SJSA1 (cell line): ENCODE results near the gene SHC3. TPM values are rescaled to one million over a fixed set of nuclear protein-coding genes. Genes with fewer than 3 reads are reported as not detected.

Experiments
- DNase-seq, 2 experiments: peaks; one replicate each; pipeline ENCODE4 v3.0.0-alpha.2; 2015 to 2020; ENCODE audit warnings: low spot score in 2 of 2, low read depth in 1 of 2
- H3K27ac ChIP-seq: fragments of 250-450 bp; sonication (Bioruptor Pico); 2 replicates; pipeline ENCODE4 v1.5.1; 2020; ENCODE audit warnings: mild to moderate bottlenecking, moderate library complexity
- H3K27me3 ChIP-seq: fragments of 250-450 bp; sonication (Bioruptor Pico); replicated peaks from 2 replicates; pipeline ENCODE4 v1.5.1; 2020; ENCODE audit warnings: mild to moderate bottlenecking, moderate library complexity
- H3K36me3 ChIP-seq: fragments of 250-450 bp; sonication (Bioruptor Pico); 2 replicates; pipeline ENCODE4 v1.5.1; 2020; ENCODE audit warnings: mild to moderate bottlenecking
- H3K4me1 ChIP-seq: fragments of 250-450 bp; sonication (Bioruptor Pico); replicated peaks from 2 replicates; pipeline ENCODE4 v1.6.1; 2021; ENCODE audit warnings: mild to moderate bottlenecking
- H3K4me3 ChIP-seq: fragments of 250-450 bp; sonication (Bioruptor Pico); 2 replicates; pipeline ENCODE4 v1.5.1; 2020; ENCODE audit warnings: mild to moderate bottlenecking
- H3K9me3 ChIP-seq: fragments of 250-450 bp; sonication (Bioruptor Pico); replicated peaks from 2 replicates; pipeline ENCODE4 v1.5.1; 2020; ENCODE audit warnings: mild to moderate bottlenecking
- total RNA-seq: library from RNA; depleted of rRNA; stranded (reverse); fragments of >200 nt; shearing (Covaris generic); gene quantifications from 2 replicates; pipeline ENCODE4 v1.2.3, GENCODE V29; 2014

The SHC3 gene
- total RNA-seq, 1 experiment from 2014 or later: 0.34 TPM

DNA sequence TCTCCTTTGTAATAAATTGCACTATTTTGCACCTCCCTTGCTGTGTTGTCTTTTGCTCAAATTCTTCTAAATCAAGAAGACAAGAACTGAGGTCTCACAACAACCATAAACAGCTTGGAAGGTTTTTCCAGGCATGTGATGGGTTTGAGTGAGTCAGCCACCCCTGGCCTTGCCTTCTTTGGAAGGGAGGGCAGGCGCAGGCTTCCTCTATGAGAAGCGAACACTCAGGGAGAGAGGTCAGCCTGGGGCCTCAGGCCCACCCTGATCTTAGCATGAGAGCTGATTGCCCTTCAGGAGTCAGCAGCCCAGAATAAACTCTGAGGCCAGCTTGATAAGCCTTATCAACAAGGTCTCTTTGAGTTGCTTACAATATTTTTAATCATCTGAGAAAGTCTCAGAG is 155.7 kb downstream of the SHC3 start:
- H3K27ac ChIP-seq: peak overlapping the region; percentile 32
- H3K9me3 ChIP-seq: no peaks in the 10 kb centered on the region
- peak; percentile 64 for DNase-seq
- H3K4me3 ChIP-seq: no peak overlapping the region
- no peaks in the 10 kb centered on the region for H3K36me3 ChIP-seq
- H3K4me1 ChIP-seq: peaks cover 33% of the 10 kb centered on the region
- H3K27me3 ChIP-seq: no peaks in the 10 kb centered on the region

DNA sequence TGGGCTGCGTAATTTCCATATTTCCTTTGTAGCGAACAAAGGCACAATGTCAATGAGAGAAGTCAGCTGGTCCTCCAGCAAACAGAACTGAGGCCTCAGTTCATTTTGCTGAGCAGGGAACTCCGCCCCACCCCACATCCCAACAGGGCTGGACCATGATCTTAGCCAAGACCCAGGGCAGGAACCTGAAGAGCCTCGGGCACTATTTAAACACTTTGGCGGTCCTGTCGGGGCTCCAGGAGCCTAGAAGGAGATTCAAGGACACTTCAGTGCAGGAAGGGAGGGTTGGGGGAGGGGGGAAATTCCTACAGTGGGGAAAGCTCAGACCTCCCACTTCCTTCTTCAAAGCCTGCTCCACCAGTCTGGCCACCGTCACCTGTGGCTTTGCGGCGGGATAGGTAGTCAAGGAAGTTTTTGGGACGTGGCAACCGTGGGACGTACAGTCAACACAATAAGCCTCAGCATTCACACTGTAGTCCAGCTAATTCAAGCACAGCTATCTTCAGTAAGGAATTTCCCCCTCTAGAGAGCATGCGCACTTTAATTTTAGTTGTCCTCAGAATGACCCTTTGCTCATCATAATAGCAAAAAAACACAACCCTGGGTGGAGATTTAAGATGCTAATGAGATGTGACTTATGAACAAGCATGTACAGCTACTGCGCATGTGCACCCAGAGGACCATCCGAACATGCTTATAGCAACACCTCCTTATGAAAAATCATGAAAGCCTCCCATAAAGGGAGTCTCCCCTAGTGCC is 156.4 kb downstream of the SHC3 start:
- Histone ChIP-seq H3K4me3 (no peak overlapping the region), H3K36me3 (no peaks in the 10 kb centered on the region), H3K9me3 (no peaks in the 10 kb centered on the region), H3K4me1 (peaks cover 33% of the 10 kb centered on the region), H3K27me3 (no peaks in the 10 kb centered on the region), H3K27ac (peak overlapping the region; percentile 32; the same call in 1 of the 2 replicates)
- DNase-seq: peak in 1 of 2 experiments; percentile 46

DNA sequence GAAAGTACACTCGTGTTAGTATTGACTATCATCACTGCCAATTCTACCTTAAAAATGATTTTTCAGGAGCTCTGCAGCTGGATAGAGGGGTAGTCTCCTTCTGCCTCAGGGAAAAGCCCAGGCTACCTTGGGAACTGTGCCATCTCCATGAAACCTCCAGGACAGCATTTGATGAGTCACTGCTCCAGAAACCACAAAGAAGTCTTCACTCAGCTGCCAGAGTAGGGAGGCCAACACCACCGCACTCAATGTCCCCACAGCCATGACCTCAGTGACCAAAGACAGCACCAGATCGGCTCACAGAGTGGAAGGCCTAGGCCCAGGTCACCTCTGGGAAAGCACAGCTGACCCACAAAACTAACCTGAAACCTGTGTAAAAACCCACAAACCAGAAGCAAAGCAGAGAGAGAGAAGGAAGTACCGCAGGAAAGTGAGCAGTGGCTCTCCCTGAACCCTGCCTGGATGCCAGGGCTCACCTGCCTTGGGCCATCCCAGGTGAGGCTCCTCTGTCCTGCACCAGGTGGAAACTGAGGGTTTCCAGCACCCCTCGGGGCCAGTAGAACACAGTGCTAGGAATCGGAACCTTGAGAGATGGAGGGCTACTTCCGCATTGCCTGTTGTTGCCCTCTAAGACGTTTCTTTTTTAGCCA is 157.3 kb downstream of the SHC3 start:
- peaks cover 33% of the 10 kb centered on the region for H3K4me1 ChIP-seq
- no peaks in the 10 kb centered on the region for H3K36me3 ChIP-seq
- no peaks in the 10 kb centered on the region for H3K9me3 ChIP-seq
- no peak overlapping the region for H3K4me3 ChIP-seq
- H3K27ac ChIP-seq: peak overlapping the region; percentile 32; the same call in 1 of the 2 replicates
- no peaks in the 10 kb centered on the region for H3K27me3 ChIP-seq
- DNase-seq: peak; percentile 73 to 78

DNA sequence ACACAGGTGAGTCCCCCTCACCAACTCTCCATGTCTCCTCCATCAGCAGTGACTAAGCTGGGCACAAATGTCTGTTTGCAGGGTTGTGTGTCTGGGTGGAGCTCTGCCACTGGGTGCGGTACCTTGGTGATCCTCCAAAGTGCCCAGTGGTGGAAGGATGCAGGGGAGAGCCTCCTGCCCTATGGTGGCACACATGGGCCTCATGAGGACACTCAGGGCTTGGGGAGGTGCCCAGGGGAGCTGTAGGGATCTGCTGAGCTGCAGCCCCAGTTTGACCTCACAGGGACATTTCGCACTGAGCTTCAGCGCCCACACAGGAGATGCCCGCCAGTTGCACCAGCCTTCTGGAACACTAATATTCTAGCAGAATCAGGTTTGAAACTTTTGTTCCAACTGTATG is 157.9 kb downstream of the SHC3 start:
- DNase-seq: no peak
- Histone ChIP-seq H3K36me3 (no peaks in the 10 kb centered on the region), H3K4me3 (no peak overlapping the region), H3K4me1 (peaks cover 33% of the 10 kb centered on the region), H3K27me3 (no peaks in the 10 kb centered on the region), H3K27ac (no peak overlapping the region), H3K9me3 (no peaks in the 10 kb centered on the region)

DNA sequence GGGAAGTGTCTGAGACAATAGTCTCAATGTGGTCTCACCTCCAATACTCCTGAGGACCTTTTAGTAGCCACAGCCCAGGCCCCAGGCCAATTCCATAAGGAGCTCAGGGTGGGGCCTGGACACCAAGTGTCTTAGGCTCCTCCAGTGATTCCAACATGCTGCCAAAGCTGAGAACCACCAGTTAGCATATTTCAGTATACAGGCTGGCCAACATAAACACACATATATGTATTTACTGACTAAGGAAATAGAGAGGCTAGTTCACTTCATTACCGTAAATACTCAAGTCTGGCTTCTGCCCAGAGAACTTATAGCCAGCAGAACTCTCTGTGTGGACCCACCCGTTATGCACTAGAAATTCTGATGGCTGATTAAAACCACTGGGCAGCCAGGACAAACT is 163.3 kb downstream of the SHC3 start:
- Histone ChIP-seq H3K4me3 (no peak overlapping the region), H3K27ac (no peak overlapping the region), H3K27me3 (no peaks in the 10 kb centered on the region), H3K4me1 (no peaks in the 10 kb centered on the region; the same call in 1 of the 2 replicates), H3K9me3 (no peaks in the 10 kb centered on the region), H3K36me3 (no peaks in the 10 kb centered on the region)
- DNase-seq: no peak

DNA sequence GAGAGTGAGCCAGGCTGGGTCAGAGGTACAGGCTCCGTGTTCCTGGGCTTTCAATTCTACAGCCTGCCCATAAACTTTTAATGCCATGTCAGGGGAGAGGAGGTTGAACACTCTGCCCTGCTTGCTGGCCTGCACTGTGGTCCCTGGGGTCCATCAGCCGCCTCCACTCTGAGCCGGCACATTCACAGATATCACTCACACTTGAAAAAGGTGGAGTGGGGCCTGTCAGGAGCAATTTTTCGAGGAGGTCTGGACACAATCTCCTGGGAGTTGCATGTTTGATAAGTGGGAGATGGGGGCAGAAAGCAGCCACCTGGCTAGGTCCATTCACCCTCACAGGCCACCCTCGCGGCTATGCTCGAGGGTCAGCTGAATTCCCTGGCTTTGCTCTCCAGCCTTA is 164.5 kb downstream of the SHC3 start:
- no peak overlapping the region for H3K4me3 ChIP-seq
- no peak for DNase-seq
- H3K27ac ChIP-seq: no peak overlapping the region
- H3K9me3 ChIP-seq: no peaks in the 10 kb centered on the region
- no peaks in the 10 kb centered on the region for H3K27me3 ChIP-seq
- H3K4me1 ChIP-seq: no peaks in the 10 kb centered on the region
- H3K36me3 ChIP-seq: no peaks in the 10 kb centered on the region

DNA sequence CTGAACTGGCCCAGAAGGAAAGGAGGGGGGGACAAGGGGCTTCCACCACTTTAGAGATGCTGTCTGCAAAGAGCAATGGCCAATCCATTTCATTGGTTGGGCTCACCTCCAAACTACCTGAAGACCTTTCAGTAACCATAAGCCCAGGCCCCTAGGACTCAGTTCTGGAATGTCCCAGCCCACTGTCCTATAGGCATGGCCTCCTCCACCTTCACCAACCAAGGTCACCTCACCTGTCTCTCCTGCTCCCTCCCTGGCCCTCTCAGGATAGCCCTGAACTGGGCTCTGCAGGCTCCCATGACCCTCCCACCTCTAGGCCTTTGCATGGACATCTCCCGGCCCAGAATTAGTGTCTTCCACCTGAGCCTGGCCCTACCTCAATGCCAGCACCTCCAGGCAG is 165.0 kb downstream of the SHC3 start:
- Histone ChIP-seq H3K27me3 (no peaks in the 10 kb centered on the region), H3K4me1 (no peaks in the 10 kb centered on the region), H3K27ac (no peak overlapping the region), H3K4me3 (no peak overlapping the region), H3K36me3 (no peaks in the 10 kb centered on the region), H3K9me3 (no peaks in the 10 kb centered on the region)
- DNase-seq: no peak

DNA sequence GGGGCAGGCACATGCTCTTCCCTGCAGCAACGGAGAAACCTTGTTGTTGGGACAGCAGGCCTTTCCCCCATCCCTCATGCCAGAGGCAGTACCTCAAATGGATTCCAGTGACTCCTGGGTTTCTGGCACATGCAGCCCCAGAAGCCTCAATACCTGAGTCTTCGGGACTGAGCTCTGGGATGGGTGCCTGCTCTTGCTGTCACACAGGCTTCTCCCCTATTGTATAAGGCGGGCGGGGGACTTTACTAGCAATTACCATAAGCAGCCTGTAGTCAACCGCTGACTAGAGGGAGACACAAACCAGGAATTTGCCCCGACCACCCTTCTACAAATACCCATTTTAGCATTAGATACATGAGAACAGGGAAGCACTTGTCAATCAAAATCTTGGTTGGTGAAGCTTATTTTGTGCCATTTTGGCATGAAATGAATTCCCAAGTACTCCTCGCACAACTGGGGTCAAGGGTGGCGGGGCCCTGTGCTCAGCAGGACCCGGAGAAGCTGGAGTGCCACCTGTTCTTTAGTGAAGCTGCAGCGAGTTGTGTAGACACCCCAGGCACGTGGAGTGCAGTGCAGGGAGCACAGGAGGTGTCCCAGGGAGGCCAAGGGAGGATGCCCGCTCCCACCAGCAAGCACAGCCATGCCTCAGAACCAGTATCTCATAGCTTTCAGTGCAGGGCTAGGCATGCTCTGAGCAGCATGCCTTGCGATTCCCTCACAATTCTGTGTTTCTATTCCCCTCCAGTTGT is 166.2 kb downstream of the SHC3 start:
- Histone ChIP-seq H3K36me3 (no peaks in the 10 kb centered on the region), H3K27ac (no peak overlapping the region), H3K4me1 (no peaks in the 10 kb centered on the region), H3K27me3 (no peaks in the 10 kb centered on the region), H3K9me3 (no peaks in the 10 kb centered on the region), H3K4me3 (no peak overlapping the region)
- no peak for DNase-seq

DNA sequence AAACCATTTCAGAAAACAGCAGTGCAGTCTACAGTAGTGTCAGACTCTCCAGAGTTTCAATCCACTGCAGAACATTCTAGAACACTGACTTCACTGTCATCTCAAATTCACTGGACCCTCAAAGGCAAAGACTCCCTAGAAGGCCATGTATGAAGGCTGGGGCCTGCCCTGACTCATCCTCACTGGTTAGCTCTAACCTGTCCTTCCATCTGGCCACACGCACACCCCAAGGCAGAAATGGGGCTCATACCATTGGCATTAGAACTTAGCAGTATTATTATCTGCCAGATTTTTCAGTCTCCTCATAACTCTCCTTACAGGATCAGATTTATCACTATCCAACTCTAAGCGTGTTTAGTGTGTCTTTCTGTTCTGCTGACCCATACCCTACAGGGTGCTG is 166.9 kb downstream of the SHC3 start:
- no peaks in the 10 kb centered on the region for H3K9me3 ChIP-seq
- DNase-seq: no peak
- no peak overlapping the region for H3K27ac ChIP-seq
- H3K36me3 ChIP-seq: no peaks in the 10 kb centered on the region
- H3K4me3 ChIP-seq: no peak overlapping the region
- no peaks in the 10 kb centered on the region for H3K4me1 ChIP-seq
- no peaks in the 10 kb centered on the region for H3K27me3 ChIP-seq

DNA sequence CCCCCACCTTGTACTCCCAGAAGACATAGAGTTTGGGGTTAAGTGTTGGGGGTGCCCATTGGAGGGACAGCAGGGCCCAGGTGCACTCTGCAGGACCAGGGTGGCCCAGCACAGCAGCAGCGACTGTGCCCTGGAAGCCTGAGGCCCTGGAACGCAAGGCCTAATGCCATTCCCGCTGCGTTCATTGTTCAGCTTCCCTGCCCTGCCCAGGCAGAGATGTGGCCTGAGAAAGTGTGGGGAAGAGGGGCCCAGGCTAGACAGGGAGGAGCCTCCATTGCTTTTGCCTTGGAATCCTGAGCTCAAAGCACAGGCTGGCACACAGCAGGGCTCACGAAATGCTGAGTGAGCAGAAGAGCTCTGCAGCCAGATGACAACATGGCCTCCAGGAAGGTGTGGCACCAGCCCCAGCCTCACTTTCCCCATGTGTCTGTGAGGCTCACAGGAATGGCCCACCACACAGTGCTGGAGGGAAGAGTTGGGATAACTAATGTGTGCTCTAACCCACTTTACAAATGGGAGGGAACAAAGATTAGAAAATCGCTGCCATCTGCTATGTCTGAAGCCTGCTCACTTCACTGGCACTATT is 168.0 kb downstream of the SHC3 start:
- no peak for DNase-seq
- H3K4me3 ChIP-seq: no peak overlapping the region
- H3K36me3 ChIP-seq: no peaks in the 10 kb centered on the region
- no peaks in the 10 kb centered on the region for H3K9me3 ChIP-seq
- H3K4me1 ChIP-seq: no peaks in the 10 kb centered on the region
- no peak overlapping the region for H3K27ac ChIP-seq
- H3K27me3 ChIP-seq: no peaks in the 10 kb centered on the region

DNA sequence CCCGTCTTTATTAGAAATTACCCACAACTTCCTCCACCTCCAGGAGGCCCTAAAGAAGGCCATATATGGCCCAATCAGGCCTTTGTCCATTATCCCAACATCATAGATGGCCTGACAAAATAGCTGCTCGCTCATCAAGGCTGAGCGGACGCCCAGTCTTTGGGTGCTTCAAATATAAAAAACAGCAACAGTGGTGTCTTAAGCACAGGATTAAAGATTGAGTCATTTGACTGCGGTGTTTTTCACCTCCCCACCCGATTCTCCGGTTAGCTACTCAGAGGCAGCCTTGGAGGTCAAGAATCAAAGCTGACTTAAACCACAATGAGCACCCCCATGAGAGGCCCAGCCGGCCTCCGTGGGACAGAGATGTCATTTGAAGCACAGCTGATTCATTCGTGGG is 168.6 kb downstream of the SHC3 start:
- Histone ChIP-seq H3K4me1 (no peaks in the 10 kb centered on the region), H3K27me3 (no peaks in the 10 kb centered on the region), H3K9me3 (no peaks in the 10 kb centered on the region), H3K36me3 (no peaks in the 10 kb centered on the region), H3K27ac (no peak overlapping the region), H3K4me3 (no peak overlapping the region)
- DNase-seq: no peak

DNA sequence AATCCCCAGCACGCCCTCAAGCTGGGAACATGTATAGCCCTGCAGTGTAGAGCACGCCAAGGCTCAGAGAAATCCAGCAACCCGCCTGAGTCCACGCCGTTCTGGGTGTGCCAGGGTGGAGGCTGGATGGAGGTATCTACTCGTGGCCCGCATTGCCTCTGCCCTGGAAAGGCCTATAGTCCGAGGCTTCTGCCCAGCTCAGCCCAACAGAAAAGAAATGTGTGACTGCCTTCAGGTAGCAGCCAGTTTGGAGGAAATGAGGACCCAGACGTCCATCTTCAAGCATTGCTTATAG is 169.1 kb downstream of the SHC3 start:
- no peaks in the 10 kb centered on the region for H3K4me1 ChIP-seq
- H3K36me3 ChIP-seq: peaks cover 2% of the 10 kb centered on the region; the same call in 1 of the 2 replicates
- DNase-seq: no peak
- H3K9me3 ChIP-seq: no peaks in the 10 kb centered on the region
- H3K4me3 ChIP-seq: no peak overlapping the region
- H3K27me3 ChIP-seq: no peaks in the 10 kb centered on the region
- H3K27ac ChIP-seq: no peak overlapping the region

DNA sequence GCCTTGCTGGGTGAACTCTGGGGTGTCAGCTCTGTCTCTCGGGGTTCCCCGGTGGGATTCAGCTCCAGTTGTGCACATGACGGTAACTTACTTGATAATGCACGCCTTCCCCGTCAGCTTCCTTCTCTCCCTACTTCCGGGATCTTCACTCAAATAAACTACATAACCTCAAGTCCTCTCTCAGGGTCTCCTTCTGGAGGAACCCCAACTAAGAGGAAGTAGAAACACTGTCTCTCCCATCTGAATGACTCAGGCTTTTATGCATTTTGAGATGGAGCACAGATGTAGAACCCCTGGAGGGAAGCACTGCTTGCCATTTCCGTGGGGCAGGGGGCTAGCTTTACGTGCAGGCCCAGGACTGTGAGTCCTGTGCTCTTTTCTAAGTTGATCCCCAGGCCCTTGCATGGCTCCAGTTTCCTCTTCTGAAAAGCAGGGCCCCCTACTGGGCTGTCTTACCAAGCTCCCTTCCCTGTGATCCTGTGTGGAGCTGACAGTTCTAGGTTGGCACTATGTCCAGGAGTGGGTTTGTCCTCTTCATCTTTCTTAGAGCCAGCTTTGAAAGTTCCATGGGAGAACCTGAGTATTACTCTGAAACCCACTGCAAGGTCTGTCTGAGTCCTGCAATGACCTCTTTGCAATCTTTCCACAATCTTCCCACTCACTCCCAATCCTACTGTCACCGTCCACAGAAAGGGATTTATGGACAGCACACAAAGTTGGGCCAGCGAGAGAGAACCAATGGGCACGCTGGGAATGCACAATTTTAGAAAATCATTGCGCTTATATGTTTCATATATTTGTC is 169.7 kb downstream of the SHC3 start:
- Histone ChIP-seq H3K27me3 (no peaks in the 10 kb centered on the region), H3K36me3 (peaks cover 4% of the 10 kb centered on the region), H3K9me3 (no peaks in the 10 kb centered on the region), H3K4me3 (no peak overlapping the region), H3K27ac (no peak overlapping the region), H3K4me1 (no peaks in the 10 kb centered on the region)
- no peak for DNase-seq
